HepG2 (cell line): ENCODE results near the gene LRP10. TPM values are rescaled to one million over a fixed set of nuclear protein-coding genes. Genes with fewer than 3 reads are reported as not detected.

Experiments
- BORCS8-MEF2B ChIP-seq: sonication (generic); formaldehyde crosslinking; IDR thresholded peaks from 2 replicates; pipeline ENCODE4 v1.8.0; 2022; ENCODE audit warnings: mild to moderate bottlenecking, missing genetic modification reagents
- HOXD1 ChIP-seq: sonication (generic); formaldehyde crosslinking; IDR thresholded peaks from 2 replicates; pipeline ENCODE4 v1.5.0; 2020; ENCODE audit warnings: missing genetic modification reagents
- KLF11 ChIP-seq: IDR thresholded peaks from 2 replicates; pipeline ENCODE4 v1.6.1; 2016; ENCODE audit warnings: missing compliant biosample characterization
- KLF12 ChIP-seq: sonication (generic); formaldehyde crosslinking; IDR thresholded peaks from 2 replicates; pipeline ENCODE4 v1.4.0; 2020; ENCODE audit warnings: missing genetic modification reagents, borderline replicate concordance
- NFE2L2 ChIP-seq: fragments of 150-350 bp; IDR thresholded peaks from 2 replicates; pipeline ENCODE4 v1.6.1; 2014; ENCODE audit warnings: low read length
- NFIB ChIP-seq: sonication (generic); formaldehyde crosslinking; IDR thresholded peaks from 2 replicates; pipeline ENCODE4 v1.9.0; 2021; ENCODE audit warnings: missing genetic modification reagents, mild to moderate bottlenecking, borderline replicate concordance
- PAWR ChIP-seq: sonication (generic); formaldehyde crosslinking; IDR thresholded peaks from 2 replicates; pipeline ENCODE4 v1.4.0; 2020; ENCODE audit warnings: missing genetic modification reagents, mild to moderate bottlenecking, borderline replicate concordance
- PRDM10 ChIP-seq: sonication (generic); formaldehyde crosslinking; IDR thresholded peaks from 2 replicates; pipeline ENCODE4 v1.4.0; 2020; ENCODE audit warnings: low read depth, missing genetic modification reagents
- PTBP1 ChIP-seq: fragments of 200-400 bp; formaldehyde crosslinking; IDR thresholded peaks from 2 replicates; pipeline ENCODE4 v1.6.1; 2018; ENCODE audit warnings: low read length, low read depth; ENCODE audit not compliant: poor library complexity, severe bottlenecking
- REPIN1 ChIP-seq: sonication (generic); formaldehyde crosslinking; IDR thresholded peaks from 2 replicates; pipeline ENCODE4 v1.8.0; 2022; ENCODE audit warnings: missing genetic modification reagents, low read depth, mild to moderate bottlenecking, borderline replicate concordance
- SP140L ChIP-seq: sonication (generic); formaldehyde crosslinking; IDR thresholded peaks from 2 replicates; pipeline ENCODE4 v1.4.0; 2020; ENCODE audit warnings: missing genetic modification reagents, borderline replicate concordance
- TOE1 ChIP-seq: sonication (generic); formaldehyde crosslinking; IDR thresholded peaks from 2 replicates; pipeline ENCODE4 v1.4.0; 2020; ENCODE audit warnings: mild to moderate bottlenecking, missing genetic modification reagents
- XRCC5 ChIP-seq: fragments of 200-400 bp; formaldehyde crosslinking; optimal IDR thresholded peaks from 2 replicates; pipeline ENCODE3; 2017; ENCODE audit warnings: mild to moderate bottlenecking, low read length
- ZBED4 ChIP-seq: sonication (generic); formaldehyde crosslinking; IDR thresholded peaks from 2 replicates; pipeline ENCODE4 v1.4.0; 2020; ENCODE audit warnings: missing genetic modification reagents, borderline replicate concordance
- ZBTB7A ChIP-seq: sonication (generic); formaldehyde crosslinking; IDR thresholded peaks from 2 replicates; pipeline ENCODE4 v1.8.0; 2022; ENCODE audit warnings: mild to moderate bottlenecking, missing genetic modification reagents
- ZFY ChIP-seq: sonication (generic); formaldehyde crosslinking; IDR thresholded peaks from 2 replicates; pipeline ENCODE4 v1.4.0; 2020; ENCODE audit warnings: missing genetic modification reagents
- ZNF235 ChIP-seq: sonication (generic); formaldehyde crosslinking; IDR thresholded peaks from 2 replicates; pipeline ENCODE4 v1.8.1; 2023; ENCODE audit warnings: mild to moderate bottlenecking, missing genetic modification reagents, borderline replicate concordance
- ZNF276 ChIP-seq: sonication (generic); formaldehyde crosslinking; IDR thresholded peaks from 2 replicates; pipeline ENCODE4 v1.4.0; 2020; ENCODE audit warnings: mild to moderate bottlenecking, low read depth, missing genetic modification reagents
- ZNF383 ChIP-seq: sonication (generic); formaldehyde crosslinking; IDR thresholded peaks from 2 replicates; pipeline ENCODE4 v1.4.0; 2020; ENCODE audit warnings: missing genetic modification reagents, mild to moderate bottlenecking, borderline replicate concordance
- ZNF879 ChIP-seq: sonication (generic); formaldehyde crosslinking; IDR thresholded peaks from 2 replicates; pipeline ENCODE4 v1.8.1; 2023; ENCODE audit warnings: missing genetic modification reagents
- polyA plus RNA-seq, 8 experiments: library from polyadenylated mRNA; depleted of rRNA in 3 of 8; stranded (reverse) in 7 of 8; unstranded in 1 of 8; fragments of >200 nt; fragmentation: Illumina TruSeq in 4 of 8; extraction: Trizol in 4 of 8; gene quantifications; 2 replicates each; pipeline versions ENCODE4 v1.2.1 to v1.2.3, GENCODE V29; 2011 to 2016; ENCODE audit warnings: low read depth in 4 of 8, missing spikeins in 1 of 8, mixed read lengths in 1 of 8; ENCODE audit not compliant: insufficient read depth in 1 of 8
- total RNA-seq, 5 experiments: library from RNA; depleted of rRNA; stranded (reverse); fragments of >200 nt; fragmentation: Illumina TruSeq; extraction: Trizol; gene quantifications; 2 replicates each; pipeline ENCODE4 v1.2.3, GENCODE V29; 2016; ENCODE audit warnings: low read depth in 1 of 5

LRP10 gene
- total and polyA plus RNA-seq, 2 of the 13 experiments (the other 11 are each of a cell fraction or from before 2014, with no cell fraction given), result 16.9 to 45.2 TPM

GRCh38 chr14:22836301-22837113 lies 35.0 kb upstream of the LRP10 start, which contains the start of gene MMP14 (continued):
- TF ChIP-seq KLF12 (no peak; the same call in 1 of the 2 replicates), NFE2L2 (no peak), ZNF879 (no peak), BORCS8-MEF2B (no peak), REPIN1 (CRISPR knock-in tag) (no peak), HOXD1 (no peak), ZBTB7A (CRISPR knock-in tag) (no peak), ZFY (no peak), NFIB (CRISPR knock-in tag) (peak; percentile 25; the same call in 1 of the 2 replicates), PRDM10 (CRISPR knock-in tag) (no peak), PAWR (CRISPR knock-in tag) (no peak), ZNF276 (CRISPR knock-in tag) (no peak), ZNF235 (CRISPR knock-in tag) (no peak), PTBP1 (no peak), ZBED4 (0 out of 2 replicates have a peak, but pooled peaks have one; percentile 22), KLF11 (CRISPR knock-in tag) (no peak), TOE1 (CRISPR knock-in tag) (no peak), XRCC5 (no peak), ZNF383 (no peak), SP140L (CRISPR knock-in tag) (no peak)
